AG20443 (cell line): ENCODE results near the gene TPGS1.
"Not testable (repeated sequence)": the region's sequence is repeated elsewhere in the genome, so short reads cannot be mapped to it uniquely, and the experiment has no call there.

ENCODE experiments used
- DNase-seq: peaks from one replicate; pipeline ENCODE4 v3.0.0; 2012; ENCODE audit warnings: low spot score, mixed read lengths

The TPGS1 gene

GRCh38 chr19:478236-478903 lies 28.9 kb upstream of the TPGS1 start:
- no peak for DNase-seq

DNA sequence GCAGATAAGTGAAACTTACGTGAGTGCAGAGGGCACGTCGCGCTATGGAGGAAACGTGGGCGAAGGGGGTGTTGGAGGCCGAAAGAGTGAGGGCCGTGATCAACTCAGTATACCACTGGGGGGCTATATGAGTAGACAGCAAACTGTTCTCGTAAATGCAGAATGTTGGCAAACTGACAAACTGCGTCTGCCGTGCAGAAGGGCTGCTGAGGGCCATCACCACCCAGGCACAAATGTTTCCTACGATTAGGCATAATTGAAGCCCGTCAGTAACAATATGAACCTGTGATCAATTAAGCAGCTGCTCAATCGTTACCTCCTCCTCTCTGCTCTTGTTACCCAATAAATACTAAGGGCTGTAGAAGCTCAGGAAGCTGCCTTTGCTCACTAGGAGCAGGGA lies 28.3 kb upstream of the TPGS1 start:
- no peak for DNase-seq

GRCh38 chr19:480016-480855 lies 27.1 kb upstream of the TPGS1 start:
- DNase-seq = peak; percentile 92

- not testable (repeated sequence) for DNase-seq
These were observed 26.2 kb upstream of the TPGS1 start for GRCh38 chr19:481100-481499.

- DNase-seq = no peak
These were observed 24.9 kb upstream of the TPGS1 start for GRCh38 chr19:482186-483041.

GRCh38 chr19:483332-484072 lies 23.8 kb upstream of the TPGS1 start:
- no peak for DNase-seq

DNA sequence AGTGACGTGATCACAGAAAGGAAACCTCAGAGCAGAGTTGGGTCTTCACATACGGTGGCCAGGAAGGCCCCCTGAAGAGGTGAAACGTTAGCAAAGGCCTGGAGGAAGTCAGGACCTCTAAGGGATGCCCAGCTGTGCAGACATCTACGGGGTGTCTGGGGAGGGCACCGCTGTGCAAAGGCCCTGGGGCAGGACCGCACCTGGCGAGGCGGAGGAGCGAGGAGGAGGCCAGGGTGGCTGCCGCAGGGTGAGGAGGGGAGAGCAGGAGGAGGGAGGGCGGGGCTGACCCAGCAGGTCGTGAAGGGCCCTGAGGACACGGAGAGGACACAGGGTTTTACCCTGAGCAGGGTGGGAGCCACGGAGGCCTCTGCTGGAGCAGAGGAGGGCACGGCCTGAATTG lies 22.8 kb upstream of the TPGS1 start:
- DNase-seq = no peak

GRCh38 chr19:485077-485476 lies 22.2 kb upstream of the TPGS1 start:
- DNase-seq = no peak

- DNase-seq = peak; percentile 45
These were observed 21.6 kb upstream of the TPGS1 start for GRCh38 chr19:485583-486236.

DNA sequence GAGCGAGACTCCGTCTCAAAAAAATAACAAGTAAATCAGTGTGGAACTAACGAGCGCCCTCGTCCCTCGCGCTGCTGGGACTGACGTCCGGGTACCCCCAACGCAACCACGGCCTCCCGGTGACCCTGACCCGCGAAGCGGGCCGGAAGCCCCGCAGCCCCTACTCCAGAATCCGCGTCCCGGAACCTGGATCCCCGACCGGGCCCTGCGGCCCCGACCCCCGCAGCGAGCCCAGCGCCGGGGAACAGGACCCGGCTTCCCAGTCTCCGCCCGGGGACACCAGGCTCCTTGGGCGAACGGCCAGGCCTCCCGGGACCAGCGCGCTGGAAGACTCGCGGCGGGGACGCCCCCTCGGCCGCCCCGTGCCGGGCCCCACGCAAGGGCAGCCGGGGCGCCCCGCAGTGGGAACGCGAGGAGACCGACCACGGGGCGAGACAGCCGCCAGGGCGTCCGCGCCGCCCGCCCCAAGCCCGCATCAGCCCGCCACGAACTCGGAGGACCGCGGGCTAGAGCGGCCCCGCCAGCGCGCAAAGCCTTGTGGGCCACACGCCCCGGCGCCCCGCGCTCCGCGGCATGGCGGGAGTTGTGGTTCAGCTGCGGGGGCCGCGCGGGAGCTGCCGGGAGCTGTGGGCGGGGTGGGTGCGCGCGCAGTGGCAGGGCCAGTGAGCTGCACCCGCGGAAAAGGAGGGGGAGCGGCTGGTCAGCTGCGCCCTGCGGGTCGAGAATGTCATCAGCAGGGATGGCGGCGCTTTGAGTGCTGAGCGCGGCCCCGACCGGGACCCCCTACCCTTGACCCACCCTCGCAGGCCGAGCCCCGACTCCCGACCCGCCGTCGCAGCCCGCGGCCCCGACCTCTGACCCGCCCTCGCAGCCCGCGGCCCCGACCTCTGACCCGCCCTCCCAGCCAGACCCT lies 18.5 kb upstream of the TPGS1 start:
- peak; percentile 100 for DNase-seq

DNA sequence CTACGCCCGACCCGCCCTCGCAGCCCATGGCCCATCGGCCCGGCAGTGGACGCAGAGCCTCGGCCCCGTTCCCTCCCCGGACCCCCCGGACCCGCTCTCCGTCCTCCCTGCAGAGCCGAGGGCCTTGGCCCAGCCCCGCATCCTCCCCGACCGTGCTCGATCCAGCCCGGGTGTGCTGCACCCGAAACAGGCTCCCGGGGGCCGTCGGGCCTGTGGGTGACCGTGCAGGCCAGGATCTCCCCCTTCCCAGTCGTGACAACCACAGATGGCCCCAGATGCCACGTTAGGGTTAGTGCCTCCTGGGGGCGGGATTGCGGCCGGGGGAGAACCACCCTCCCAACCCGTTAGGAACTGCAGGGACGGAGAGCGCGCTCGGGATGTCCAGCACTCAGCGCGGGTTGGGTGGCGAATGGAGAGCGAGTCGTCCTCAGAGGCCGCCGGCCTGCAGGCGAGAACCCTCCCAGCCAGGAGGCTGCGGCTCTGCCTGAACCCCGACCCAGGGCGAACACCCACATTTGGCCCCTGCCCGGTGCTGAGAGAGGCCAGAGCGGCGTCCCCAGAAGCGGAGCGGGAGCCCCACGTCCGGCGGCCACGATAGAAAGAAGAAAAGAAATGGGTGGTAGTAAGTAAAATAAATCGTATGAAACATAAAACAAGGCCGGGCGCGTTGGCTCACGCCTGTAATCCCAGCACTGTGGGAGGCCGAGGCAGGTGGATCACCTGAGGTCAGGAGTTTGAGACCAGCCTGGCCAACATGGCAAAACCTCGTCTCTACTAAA lies 17.7 kb upstream of the TPGS1 start:
- DNase-seq = peak; percentile 63

GRCh38 chr19:491146-491741 lies 16.1 kb upstream of the TPGS1 start:
- DNase-seq = no peak

GRCh38 chr19:492091-492531 lies 15.2 kb upstream of the TPGS1 start:
- no peak for DNase-seq

DNA sequence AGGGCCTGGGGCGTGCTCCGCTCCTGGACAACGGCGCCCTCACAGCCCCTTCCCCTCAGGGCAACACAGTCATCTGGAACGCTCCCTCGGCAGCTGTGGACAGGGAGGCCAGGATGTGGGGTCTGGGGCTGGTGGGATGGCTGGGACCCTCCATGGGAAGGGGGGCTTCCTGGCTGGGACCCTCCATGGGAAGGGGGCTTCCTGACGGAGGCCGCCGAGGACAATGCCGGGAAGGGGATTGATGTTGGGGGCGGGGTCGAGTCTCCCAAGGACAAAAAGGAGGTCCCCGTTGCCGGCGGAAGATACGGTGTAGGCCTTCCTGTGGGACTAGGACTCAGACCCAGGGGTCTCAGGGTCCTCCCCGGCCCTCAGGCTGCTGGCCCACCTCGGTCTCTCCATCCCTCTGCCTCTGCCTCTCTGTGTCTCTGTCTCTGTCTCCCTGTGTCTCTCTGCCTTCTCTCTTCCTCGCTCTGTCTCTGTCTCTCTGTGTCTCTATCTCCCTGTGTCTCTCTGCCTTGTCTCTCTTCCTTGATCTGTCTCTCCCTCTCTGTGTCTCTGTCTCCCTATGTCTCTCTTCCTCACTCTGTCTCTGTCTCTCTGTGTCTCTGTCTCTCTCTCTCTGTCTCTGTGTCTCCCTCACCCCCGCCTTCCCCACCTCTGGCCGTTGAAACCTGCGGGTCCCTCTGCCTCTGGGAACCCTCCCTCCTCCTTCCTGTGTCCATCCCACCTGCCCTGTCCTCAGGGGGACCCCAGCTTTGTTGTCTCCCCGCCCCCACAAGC lies 13.7 kb upstream of the TPGS1 start:
- DNase-seq = no peak

DNA sequence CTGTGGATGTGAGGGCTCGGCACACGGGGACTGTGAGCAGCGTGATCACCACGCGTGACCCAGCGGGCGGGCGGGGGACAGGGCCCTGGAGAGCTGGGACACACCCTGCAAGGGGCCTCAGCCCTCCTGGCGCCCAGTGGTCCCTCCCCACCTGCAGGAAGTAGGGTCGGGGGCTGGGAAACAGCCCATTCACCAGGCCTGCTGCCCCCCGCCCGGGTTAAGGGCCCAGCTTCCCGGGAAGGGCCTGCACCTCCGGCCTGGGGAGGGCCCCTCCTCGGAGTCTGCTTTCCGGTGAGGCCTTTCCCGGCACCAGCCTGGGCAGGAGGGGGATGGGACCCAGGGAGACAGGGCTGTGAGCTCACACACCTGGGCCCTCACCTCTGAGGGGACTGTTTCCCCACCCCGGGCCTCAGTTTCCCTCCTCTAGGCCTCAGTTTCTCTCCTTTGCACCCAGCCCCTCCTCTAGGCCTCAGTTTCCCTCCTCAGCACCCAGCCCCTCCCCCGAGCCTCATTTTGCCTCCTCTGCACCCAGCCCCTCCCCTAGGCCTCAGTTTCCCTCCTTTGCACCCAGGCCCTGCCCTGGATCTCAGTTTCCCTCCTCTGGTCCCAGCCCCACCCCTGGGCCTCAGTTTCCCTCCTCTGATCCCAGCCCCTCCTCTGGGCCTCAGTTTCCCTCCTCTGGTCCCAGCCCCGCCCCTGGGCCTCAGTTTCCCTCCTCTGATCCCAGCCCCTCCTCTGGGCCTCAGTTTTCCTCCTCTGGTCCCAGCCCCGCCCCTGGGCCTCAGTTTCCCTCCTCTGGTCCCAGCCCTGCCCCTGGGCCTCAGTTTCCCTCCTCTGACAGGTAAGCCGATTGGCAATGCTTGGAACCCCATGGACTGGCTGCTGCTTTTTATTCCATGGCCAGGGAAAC lies 12.9 kb upstream of the TPGS1 start:
- DNase-seq = no peak

- no peak for DNase-seq
These were observed 12.3 kb upstream of the TPGS1 start for GRCh38 chr19:495081-495401.

GRCh38 chr19:495402-496111 lies 11.7 kb upstream of the TPGS1 start:
- DNase-seq = peak; percentile 62
